Neutrophil (primary cell): ENCODE data around the gene SPPL2C.

Experiments used
- H3K27ac ChIP-seq: fragments of 200-600 bp; sonication (generic); 2 replicates; pipeline ENCODE4 v1.5.1; 2016; ENCODE audit warnings: mild to moderate bottlenecking, moderate library complexity
- H3K27me3 ChIP-seq: fragments of 200-600 bp; sonication (generic); 2 replicates; pipeline ENCODE4 v1.6.0; 2016; ENCODE audit warnings: mild to moderate bottlenecking
- H3K36me3 ChIP-seq: fragments of 200-600 bp; sonication (generic); 2 replicates; pipeline ENCODE4 v1.5.1; 2017
- H3K4me1 ChIP-seq, 2 experiments: fragments of 200-600 bp in 1 of 2; sonication (generic) in 1 of 2; 1 replicate in 1 of 2; 2 replicates in 1 of 2; pipeline versions ENCODE4 v1.5.1 to v1.6.1; 2013 to 2016; ENCODE audit warnings: low read depth in 1 of 2, low read length in 1 of 2, mild to moderate bottlenecking in 1 of 2, moderate library complexity in 1 of 2; ENCODE audit not compliant: control insufficient read depth in 1 of 2, insufficient read depth in 1 of 2
- H3K4me3 ChIP-seq, 2 experiments: fragments of 200-600 bp in 1 of 2; sonication (generic) in 1 of 2; 1 replicate in 1 of 2; 2 replicates in 1 of 2; pipeline ENCODE4 v1.5.1; 2013 to 2016; ENCODE audit warnings: low read depth in 1 of 2, low read length in 1 of 2, mild to moderate bottlenecking in 1 of 2, moderate library complexity in 1 of 2
- H3K9me3 ChIP-seq: fragments of 200-600 bp; sonication (generic); 2 replicates; pipeline ENCODE4 v1.5.1; 2016
- CTCF ChIP-seq: fragments of 200-600 bp; sonication (generic); IDR thresholded peaks from 2 replicates; pipeline ENCODE4 v1.5.1; 2016; ENCODE audit warnings: antibody characterized with exemption

The SPPL2C gene

DNA sequence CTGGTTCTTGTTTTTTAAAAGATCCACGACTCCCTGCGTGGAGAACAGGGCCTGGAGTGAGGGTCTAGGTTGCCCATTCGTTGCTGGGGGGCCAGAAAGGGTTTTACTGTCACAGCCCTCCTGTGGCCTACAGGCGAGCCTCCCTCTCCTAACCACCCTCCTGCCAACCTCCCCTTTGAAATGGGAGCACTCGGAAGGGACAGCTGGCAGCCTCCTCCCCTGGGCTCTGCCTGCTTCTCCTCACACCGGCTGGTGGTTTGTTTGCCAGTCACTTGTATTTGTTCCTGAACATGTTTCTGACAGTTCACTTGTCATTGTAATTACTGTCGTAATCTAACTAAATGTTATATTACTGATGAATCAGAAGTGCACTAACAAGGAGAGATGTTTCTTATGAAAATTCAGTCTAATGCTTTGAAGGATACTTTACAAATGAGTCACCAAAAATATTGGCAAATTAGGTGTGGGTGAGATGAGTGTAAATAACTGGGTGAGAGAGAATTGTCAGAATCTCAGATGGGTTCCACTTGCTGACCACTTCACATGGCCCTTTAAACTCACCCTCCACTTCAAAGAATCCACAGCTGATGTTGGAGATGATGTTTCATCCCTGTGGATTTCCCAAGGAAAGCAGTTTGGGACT, 2.7 kb upstream of the SPPL2C start:
- Histone ChIP-seq H3K9me3 (no peaks in the 10 kb centered on the region), H3K36me3 (no peaks in the 10 kb centered on the region), H3K27ac (no peak overlapping the region), H3K4me3 (no peak overlapping the region), H3K27me3 (peaks cover 4% of the 10 kb centered on the region), H3K4me1 (no peaks in the 10 kb centered on the region)
- no peak for TF ChIP-seq CTCF

GRCh38 chr17:45843722-45844121, 959 bp upstream of the SPPL2C start:
- H3K4me3 ChIP-seq = no peak overlapping the region

GRCh38 chr17:45845376-45846185, 900 bp downstream of the SPPL2C start:
- Histone ChIP-seq H3K4me1 (no peaks in the 10 kb centered on the region), H3K4me3 (no peak overlapping the region), H3K36me3 (no peaks in the 10 kb centered on the region), H3K27me3 (peaks cover 12% of the 10 kb centered on the region), H3K27ac (no peak overlapping the region), H3K9me3 (no peaks in the 10 kb centered on the region)
- no peak for TF ChIP-seq CTCF

More at GRCh38 chr17:45843722-45844121, 959 bp upstream of the SPPL2C start:
- TF ChIP-seq CTCF = no peak
- H3K27ac ChIP-seq = no peak overlapping the region
- H3K9me3 ChIP-seq = no peaks in the 10 kb centered on the region
- no peaks in the 10 kb centered on the region for H3K36me3 ChIP-seq
- peaks cover 4% of the 10 kb centered on the region for H3K27me3 ChIP-seq
- H3K4me1 ChIP-seq = no peaks in the 10 kb centered on the region

DNA sequence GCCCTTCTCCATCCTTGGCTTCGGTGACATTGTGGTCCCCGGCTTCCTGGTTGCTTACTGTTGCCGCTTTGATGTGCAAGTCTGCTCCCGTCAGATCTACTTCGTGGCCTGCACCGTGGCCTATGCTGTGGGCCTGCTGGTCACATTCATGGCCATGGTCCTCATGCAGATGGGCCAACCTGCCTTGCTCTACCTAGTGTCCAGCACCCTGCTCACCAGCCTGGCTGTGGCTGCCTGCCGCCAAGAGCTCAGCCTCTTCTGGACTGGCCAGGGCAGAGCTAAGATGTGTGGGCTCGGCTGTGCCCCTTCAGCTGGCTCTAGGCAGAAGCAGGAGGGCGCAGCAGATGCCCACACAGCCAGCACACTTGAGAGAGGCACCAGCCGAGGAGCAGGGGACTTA, 1.5 kb downstream of the SPPL2C start:
- no peaks in the 10 kb centered on the region for H3K4me1 ChIP-seq
- no peaks in the 10 kb centered on the region for H3K9me3 ChIP-seq
- no peak for TF ChIP-seq CTCF
- H3K27me3 ChIP-seq = peaks cover 14% of the 10 kb centered on the region
- H3K4me3 ChIP-seq = no peak overlapping the region
- no peak overlapping the region for H3K27ac ChIP-seq
- H3K36me3 ChIP-seq = no peaks in the 10 kb centered on the region

GRCh38 chr17:45846646-45847045, 2.0 kb downstream of the SPPL2C start:
- peaks cover 18% of the 10 kb centered on the region for H3K27me3 ChIP-seq
- no peak for TF ChIP-seq CTCF
- H3K27ac ChIP-seq = no peak overlapping the region
- no peaks in the 10 kb centered on the region for H3K36me3 ChIP-seq
- no peaks in the 10 kb centered on the region for H3K9me3 ChIP-seq
- H3K4me1 ChIP-seq = no peaks in the 10 kb centered on the region
- H3K4me3 ChIP-seq = no peak overlapping the region
